ENCODE results near the gene SYCP2.
"Not testable (repeated sequence)": the region's sequence is repeated elsewhere in the genome, so short reads cannot be mapped to it uniquely, and the experiment has no call there.

Gene SYCP2

GRCh38 chr20:59933296-59933848 lies at the start of gene SYCP2:
Gene SYCP2, minus strand, starts transcription at chr20:59933637. Its CDS starts 11,224 bp downstream, at chr20:59922413.
- no peak for DNase-seq

GRCh38 chr20:59983076-59983475 lies 49.6 kb upstream of the SYCP2 start:
- DNase-seq = no peak

- DNase-seq = no peak
Observed at GRCh38 chr20:59977086-59977485, 43.6 kb upstream of the SYCP2 start.

- DNase-seq = no peak
Observed at GRCh38 chr20:59976156-59976782, 42.8 kb upstream of the SYCP2 start.

- DNase-seq = no peak
Observed at GRCh38 chr20:59972037-59972801, 38.8 kb upstream of the SYCP2 start.

GRCh38 chr20:59971428-59971827 lies 38.0 kb upstream of the SYCP2 start:
- DNase-seq = no peak

- DNase-seq = no peak
Observed at GRCh38 chr20:59966428-59966827, 33.0 kb upstream of the SYCP2 start.

- DNase-seq = no peak
Observed at GRCh38 chr20:59962155-59962554, 28.7 kb upstream of the SYCP2 start.

- DNase-seq = no peak
Observed at GRCh38 chr20:59961423-59961822, 28.0 kb upstream of the SYCP2 start.

- no peak for DNase-seq
Observed at GRCh38 chr20:59958626-59959025, 25.2 kb upstream of the SYCP2 start.

GRCh38 chr20:59958123-59958522 lies 24.7 kb upstream of the SYCP2 start, which contains the start of gene CDH26:
Gene CDH26, plus strand, starts transcription at chr20:59958423. Its CDS starts 304 bp downstream, at chr20:59958727.
- no peak for DNase-seq

GRCh38 chr20:59957568-59957967 lies 24.1 kb upstream of the SYCP2 start:
- DNase-seq = not testable (repeated sequence)

GRCh38 chr20:59955131-59955796 lies 21.8 kb upstream of the SYCP2 start:
- no peak for DNase-seq

- DNase-seq = no peak
Observed at GRCh38 chr20:59954718-59955117, 21.3 kb upstream of the SYCP2 start.

GRCh38 chr20:59949911-59950310 lies 16.5 kb upstream of the SYCP2 start:
- DNase-seq = no peak

- peak; percentile 18 for DNase-seq
Observed at GRCh38 chr20:59948828-59949720, 15.6 kb upstream of the SYCP2 start.

- DNase-seq = no peak
Observed at GRCh38 chr20:59948212-59948611, 14.8 kb upstream of the SYCP2 start.

GRCh38 chr20:59947376-59947775 lies 13.9 kb upstream of the SYCP2 start:
- DNase-seq = no peak

GRCh38 chr20:59945731-59946130 lies 12.3 kb upstream of the SYCP2 start:
- no peak for DNase-seq

GRCh38 chr20:59945175-59945574 lies 11.7 kb upstream of the SYCP2 start:
- DNase-seq = no peak

- no peak for DNase-seq
Observed at GRCh38 chr20:59944726-59945125, 11.3 kb upstream of the SYCP2 start.

- DNase-seq = no peak
Observed at GRCh38 chr20:59942245-59942644, 8.8 kb upstream of the SYCP2 start.

- no peak for DNase-seq
Observed at GRCh38 chr20:59940956-59941294, 7.5 kb upstream of the SYCP2 start.
